ENCODE results near the gene ABLIM2. TPM values are rescaled to one million over a fixed set of nuclear protein-coding genes. Genes with fewer than 3 reads are reported as not detected.

ABLIM2 gene
- total RNA-seq, 2 experiments from 2014 or later = 0.76 TPM; not detected in 1

GRCh38 chr4:8088966-8089491, 69.6 kb downstream of the ABLIM2 start:
- no peak for DNase-seq (ENCODE audit: low spot score)
- no TSS peak for BruUV-seq (replicated peaks)
- ChIA-PET CTCF (ENCODE audit: unreplicated experiment) (no interaction called here), POLR2A (no interaction called here)
- Histone ChIP-seq H3K4me2 (ENCODE audit: low read length) (no peak overlapping the region), H2AFZ (ENCODE audit: low read length) (no peak overlapping the region), H3K79me2 (ENCODE audit: insufficient read depth, low read depth, low read length) (no peaks in the 10 kb centered on the region), H3K9me3 (ENCODE audit: low read length) (peaks cover 11% of the 10 kb centered on the region), H4K20me1 (ENCODE audit: insufficient read depth, low read length) (no peaks in the 10 kb centered on the region), H3K9me2 (ENCODE audit: insufficient read depth, low read length) (no peaks in the 10 kb centered on the region), H3K4me1 (ENCODE audit: insufficient read depth, low read length, poor library complexity, severe bottlenecking) (no peaks in the 10 kb centered on the region), H3K4me3 (ENCODE audit: low read depth, low read length, poor library complexity, severe bottlenecking) (no peak overlapping the region), H3K36me3 (ENCODE audit: insufficient read depth, low read length) (no peaks in the 10 kb centered on the region), H3K27ac (ENCODE audit: low read depth, low read length, poor library complexity, severe bottlenecking) (no peak overlapping the region)
- intact Hi-C loops (cut with micrococcal nuclease; ENCODE audit: unreplicated experiment) = no loop called here
- TF ChIP-seq CTCF (conservative IDR thresholded peaks at IDR 0.05; ENCODE audit: low read length) (no peak), EZH2phosphoT487 (IDR thresholded peaks at IDR 0.05; ENCODE audit: borderline replicate concordance, low read depth, low read length) (no peak)

- CTCF ChIA-PET (ENCODE audit: unreplicated experiment) = no interaction called here
Observed at GRCh38 chr4:8087921-8088495, 70.6 kb downstream of the ABLIM2 start.

More at GRCh38 chr4:8087921-8088495, 70.6 kb downstream of the ABLIM2 start:
- Histone ChIP-seq H4K20me1 (ENCODE audit: insufficient read depth, low read length) (no peaks in the 10 kb centered on the region), H3K36me3 (ENCODE audit: insufficient read depth, low read length) (no peaks in the 10 kb centered on the region), H3K4me1 (ENCODE audit: insufficient read depth, low read length, poor library complexity, severe bottlenecking) (no peaks in the 10 kb centered on the region), H3K9me2 (ENCODE audit: insufficient read depth, low read length) (no peaks in the 10 kb centered on the region), H3K9me3 (ENCODE audit: low read length) (peaks cover under 1% of the 10 kb centered on the region; the same call in 1 of the 2 replicates), H3K27ac (ENCODE audit: low read depth, low read length, poor library complexity, severe bottlenecking) (no peak overlapping the region), H3K4me2 (ENCODE audit: low read length) (no peak overlapping the region), H3K79me2 (ENCODE audit: insufficient read depth, low read depth, low read length) (no peaks in the 10 kb centered on the region), H3K4me3 (ENCODE audit: low read depth, low read length, poor library complexity, severe bottlenecking) (no peak overlapping the region), H2AFZ (ENCODE audit: low read length) (no peak overlapping the region)
- POLR2A ChIA-PET = no interaction called here
- intact Hi-C loops (cut with micrococcal nuclease; ENCODE audit: unreplicated experiment) = no loop called here
- TF ChIP-seq CTCF (conservative IDR thresholded peaks at IDR 0.05; ENCODE audit: low read length) = no peak
- no peak for DNase-seq (ENCODE audit: low spot score)
- BruUV-seq (replicated peaks) = no TSS peak
